ENCODE data around the gene MRPS35. TPM values are rescaled to one million over a fixed set of nuclear protein-coding genes. Genes with fewer than 3 reads are reported as not detected.
A peak's percentile ranks its signal among the peaks of the same experiment; 100 is the strongest.
"Not testable (repeated sequence)": the region's sequence is repeated elsewhere in the genome, so short reads cannot be mapped to it uniquely, and the experiment has no call there.

Gene MRPS35
- total RNA-seq, 2 donors from 2014 or later, result 85.8 to 90.7 TPM

DNA sequence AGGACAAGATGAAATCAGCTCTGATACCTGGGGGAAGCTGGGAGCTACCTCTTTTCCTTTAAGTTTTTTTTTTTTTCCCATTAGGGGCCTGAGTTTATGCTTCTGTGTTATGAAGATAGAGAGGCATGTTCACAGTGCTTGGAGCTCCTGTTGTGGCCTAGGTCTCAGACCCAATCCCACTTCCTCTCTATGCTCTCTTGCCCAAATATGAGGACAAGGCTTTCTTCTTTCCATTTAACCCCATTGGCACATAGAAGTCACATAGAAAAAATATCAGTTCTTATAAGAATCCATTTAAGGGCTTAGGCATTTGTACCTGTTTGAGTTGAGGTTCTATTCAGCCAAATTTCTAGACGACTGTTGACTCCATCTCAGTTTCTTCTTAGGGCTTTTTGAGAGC, 12.6 kb downstream of the MRPS35 start:
- Histone ChIP-seq H3K36me3 (peaks cover 6% of the 10 kb centered on the region), H3K9me3 (no peaks in the 10 kb centered on the region), H3K9ac (ENCODE audit: low read depth in 2 of 2, low read length in 2 of 2) (no peak overlapping the region), H3K27ac (no peak overlapping the region), H3K4me1 (no peaks in the 10 kb centered on the region), H3K4me3 (no peak overlapping the region), H3K27me3 (no peaks in the 10 kb centered on the region)
- intact Hi-C loops (cut with DNase I), result no loop called here
- DNase-seq, result no peak
- TF ChIP-seq, protein P1, sequence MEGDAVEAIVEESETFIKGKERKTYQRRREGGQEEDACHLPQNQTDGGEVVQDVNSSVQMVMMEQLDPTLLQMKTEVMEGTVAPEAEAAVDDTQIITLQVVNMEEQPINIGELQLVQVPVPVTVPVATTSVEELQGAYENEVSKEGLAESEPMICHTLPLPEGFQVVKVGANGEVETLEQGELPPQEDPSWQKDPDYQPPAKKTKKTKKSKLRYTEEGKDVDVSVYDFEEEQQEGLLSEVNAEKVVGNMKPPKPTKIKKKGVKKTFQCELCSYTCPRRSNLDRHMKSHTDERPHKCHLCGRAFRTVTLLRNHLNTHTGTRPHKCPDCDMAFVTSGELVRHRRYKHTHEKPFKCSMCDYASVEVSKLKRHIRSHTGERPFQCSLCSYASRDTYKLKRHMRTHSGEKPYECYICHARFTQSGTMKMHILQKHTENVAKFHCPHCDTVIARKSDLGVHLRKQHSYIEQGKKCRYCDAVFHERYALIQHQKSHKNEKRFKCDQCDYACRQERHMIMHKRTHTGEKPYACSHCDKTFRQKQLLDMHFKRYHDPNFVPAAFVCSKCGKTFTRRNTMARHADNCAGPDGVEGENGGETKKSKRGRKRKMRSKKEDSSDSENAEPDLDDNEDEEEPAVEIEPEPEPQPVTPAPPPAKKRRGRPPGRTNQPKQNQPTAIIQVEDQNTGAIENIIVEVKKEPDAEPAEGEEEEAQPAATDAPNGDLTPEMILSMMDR (IDR thresholded peaks at IDR 0.05), result no peak

DNA sequence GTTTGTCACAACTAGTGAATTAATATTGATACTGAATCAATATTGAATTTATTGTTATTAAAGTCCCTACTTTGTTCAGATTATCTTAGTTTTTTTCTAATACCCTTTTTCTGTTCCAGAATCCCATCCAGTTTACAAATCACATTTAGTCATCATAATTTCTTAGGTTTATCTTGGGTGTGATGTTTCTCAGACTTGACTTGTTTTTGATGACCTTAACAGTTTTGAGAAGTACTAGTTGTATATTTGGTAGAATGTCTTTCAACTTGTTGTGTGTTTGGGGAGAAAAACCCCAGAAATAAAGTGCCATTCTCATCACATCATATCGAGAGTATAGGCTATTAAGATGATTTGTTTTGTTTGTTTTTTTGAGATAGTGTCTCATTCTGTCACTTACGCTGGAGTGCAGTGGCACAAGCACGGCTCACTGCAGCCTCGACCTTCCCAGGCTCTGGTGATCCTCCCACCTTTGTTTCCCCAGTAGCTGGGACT, 19.5 kb downstream of the MRPS35 start:
- no peaks in the 10 kb centered on the region for H3K27me3 ChIP-seq
- no peaks in the 10 kb centered on the region for H3K9me3 ChIP-seq
- H3K4me3 ChIP-seq, result no peak overlapping the region
- intact Hi-C loops (cut with DNase I), result loop anchor here (2.0 to 10.0 kb wide), 2 partner anchors 55 to 93 kb away; partner anchors contain the start of genes KLHL42 and MANSC4
- no peaks in the 10 kb centered on the region for H3K36me3 ChIP-seq
- TF ChIP-seq, protein P1 (IDR thresholded peaks at IDR 0.05), result no peak
- no peak for DNase-seq
- no peak overlapping the region for H3K27ac ChIP-seq
- H3K9ac ChIP-seq (ENCODE audit: low read depth in 2 of 2, low read length in 2 of 2), result no peak overlapping the region
- no peaks in the 10 kb centered on the region for H3K4me1 ChIP-seq

DNA sequence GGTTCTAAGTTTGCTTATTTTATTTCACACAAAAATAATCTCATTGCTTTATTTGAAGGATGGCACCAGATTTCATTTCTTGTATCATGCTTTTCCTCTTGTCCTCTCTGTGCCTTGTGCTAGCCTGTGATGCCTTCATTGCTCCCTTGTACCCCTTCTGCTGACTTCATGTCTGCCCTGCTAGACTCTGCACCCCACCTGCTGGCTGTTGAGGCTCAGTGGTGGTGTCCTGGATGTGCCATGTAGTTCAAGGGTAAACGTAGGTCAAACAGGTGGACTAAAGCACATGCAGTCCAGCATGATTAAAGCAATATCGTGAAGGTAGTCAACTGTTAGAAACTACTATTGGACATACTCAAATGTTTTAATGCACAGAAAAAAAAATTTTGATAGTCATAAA, 21.6 kb downstream of the MRPS35 start:
- no peak for DNase-seq
- Histone ChIP-seq H3K27ac (no peak overlapping the region), H3K9ac (ENCODE audit: low read depth in 2 of 2, low read length in 2 of 2) (no peak overlapping the region), H3K4me1 (no peaks in the 10 kb centered on the region), H3K4me3 (no peak overlapping the region), H3K27me3 (no peaks in the 10 kb centered on the region), H3K36me3 (no peaks in the 10 kb centered on the region), H3K9me3 (no peaks in the 10 kb centered on the region)
- intact Hi-C loops (cut with DNase I), result loop anchor here (2.0 to 10.0 kb wide), 2 partner anchors 53 to 209 kb away; partner anchors contain the start of genes KLHL42 and MANSC4
- TF ChIP-seq, protein P1 (IDR thresholded peaks at IDR 0.05), result peak; percentile 19

DNA sequence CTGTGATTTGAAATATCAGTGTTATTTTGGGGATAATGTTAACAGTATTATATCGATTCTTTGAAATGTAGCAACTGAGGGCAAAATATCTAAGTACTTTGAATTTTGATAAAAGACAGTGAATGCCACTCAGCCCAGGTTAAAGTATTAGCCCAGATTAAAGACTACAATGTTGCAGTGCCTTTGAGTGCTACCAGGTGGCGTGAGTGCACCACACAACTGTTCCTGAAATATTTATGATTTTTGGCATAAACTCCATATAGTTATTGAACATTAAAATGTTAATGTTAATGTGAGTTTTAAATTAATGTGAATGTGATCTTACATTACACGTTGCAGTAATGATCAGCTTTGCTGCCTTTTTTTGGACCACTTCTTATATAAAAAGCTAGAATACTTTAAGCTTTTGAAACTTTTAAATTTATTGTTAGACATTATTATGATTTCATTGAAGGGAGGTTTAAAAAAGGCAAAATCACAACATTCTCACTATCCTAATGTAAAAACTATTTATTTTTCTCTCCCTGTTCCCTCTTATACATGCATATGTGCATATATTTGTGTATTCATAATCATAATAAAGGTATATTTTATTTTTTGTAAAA, 22.5 kb downstream of the MRPS35 start:
- Histone ChIP-seq H3K36me3 (no peaks in the 10 kb centered on the region), H3K9me3 (no peaks in the 10 kb centered on the region), H3K9ac (ENCODE audit: low read depth in 2 of 2, low read length in 2 of 2) (no peak overlapping the region), H3K4me1 (no peaks in the 10 kb centered on the region), H3K27ac (no peak overlapping the region), H3K27me3 (no peaks in the 10 kb centered on the region), H3K4me3 (no peak overlapping the region)
- intact Hi-C loops (cut with DNase I), result loop anchor here (2.0 to 10.0 kb wide), 2 partner anchors 52 to 208 kb away; partner anchors contain the start of genes KLHL42 and MANSC4
- TF ChIP-seq, protein P1 (IDR thresholded peaks at IDR 0.05), result peak; percentile 74
- no peak for DNase-seq

DNA sequence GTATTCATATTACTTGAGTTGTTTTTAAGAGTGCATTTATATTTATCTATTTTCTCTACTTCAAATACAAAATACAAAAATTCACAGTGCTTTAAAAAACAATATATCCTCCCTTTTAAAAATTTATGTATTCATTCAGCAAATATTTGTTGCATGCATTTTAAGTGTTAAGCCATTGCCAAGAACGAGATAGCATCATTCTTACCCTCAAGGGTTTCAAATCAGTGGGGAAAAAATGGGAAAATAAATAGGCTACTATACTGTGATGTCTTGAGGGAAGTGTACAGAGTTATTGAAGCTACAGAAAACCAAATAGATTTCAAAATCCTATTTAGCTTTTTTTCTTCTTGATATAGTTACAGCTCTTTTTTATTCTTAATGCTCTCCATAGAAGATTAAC, 23.2 kb downstream of the MRPS35 start:
- Histone ChIP-seq H3K4me3 (no peak overlapping the region), H3K27me3 (no peaks in the 10 kb centered on the region), H3K9me3 (no peaks in the 10 kb centered on the region), H3K9ac (ENCODE audit: low read depth in 2 of 2, low read length in 2 of 2) (no peak overlapping the region), H3K27ac (no peak overlapping the region), H3K36me3 (no peaks in the 10 kb centered on the region), H3K4me1 (no peaks in the 10 kb centered on the region)
- DNase-seq, result no peak
- intact Hi-C loops (cut with DNase I), result loop anchor here (2.0 to 10.0 kb wide), 2 partner anchors 51 to 207 kb away; partner anchors contain the start of genes KLHL42 and MANSC4
- TF ChIP-seq, protein P1 (IDR thresholded peaks at IDR 0.05), result no peak

DNA sequence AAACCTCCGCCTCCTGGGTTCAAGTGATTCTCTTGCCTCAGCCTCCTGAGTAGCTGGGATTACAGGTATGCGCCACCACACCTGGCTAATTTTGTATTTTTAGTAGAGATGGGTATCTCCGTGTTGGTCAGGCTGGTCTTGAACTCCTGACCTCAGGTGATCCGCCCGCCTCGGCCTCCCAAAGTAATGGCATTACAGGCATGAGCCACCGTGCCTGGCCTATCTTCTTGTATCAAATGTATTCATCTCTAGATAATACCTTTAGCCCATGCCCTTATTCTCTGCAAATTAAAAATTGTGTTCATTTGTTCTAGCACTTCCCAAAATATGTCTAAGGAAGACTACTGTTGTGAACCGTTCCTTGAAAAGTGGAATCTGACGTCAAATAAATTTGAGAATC, 23.7 kb downstream of the MRPS35 start:
- H3K27me3 ChIP-seq; H3K27ac ChIP-seq; DNase-seq; H3K4me1 ChIP-seq; H3K9ac ChIP-seq (ENCODE audit: low read depth in 2 of 2, low read length in 2 of 2); H3K9me3 ChIP-seq; H3K36me3 ChIP-seq; H3K4me3 ChIP-seq: not testable (repeated sequence)
- intact Hi-C loops (cut with DNase I), result loop anchor here (10.0 kb wide), 1 partner anchor 50 kb away; the partner anchor contains the start of genes KLHL42 and MANSC4

Measured in colonic mucosa (tissue), 4 donors.